Esophagus squamous epithelium (tissue), 5 donors: ENCODE data around the gene NRXN3. TPM values are rescaled to one million over a fixed set of nuclear protein-coding genes. Genes with fewer than 3 reads are reported as not detected.

Experiments used
- DNase-seq: peaks from one replicate; lab custom pipeline; 2025; lab: John Stamatoyannopoulos, UW
- H3K27ac ChIP-seq, 4 donors: fragments of 200-600 bp; sonication (generic); one replicate each; pipeline ENCODE4 v1.5.1; 2016 to 2019; ENCODE audit warnings: mild to moderate bottlenecking in 1 of 4
- H3K27me3 ChIP-seq, 4 donors: fragments of 200-600 bp; sonication (generic); 1 replicate in 3 of 4; 2 replicates in 1 of 4; pipeline versions ENCODE4 v1.5.1 to v1.6.0; 2017 to 2021; ENCODE audit warnings: antibody characterized with exemption in 1 of 4
- H3K36me3 ChIP-seq, 3 donors: fragments of 200-600 bp; sonication (generic); one replicate each; pipeline ENCODE4 v1.5.1; 2016 to 2019
- H3K4me1 ChIP-seq, 3 donors: fragments of 200-600 bp; sonication (generic); one replicate each; pipeline ENCODE4 v1.5.1; 2017 to 2019
- H3K4me3 ChIP-seq, 4 donors: fragments of 200-600 bp; sonication (generic); 1 replicate in 3 of 4; 2 replicates in 1 of 4; pipeline ENCODE4 v1.5.1; 2016 to 2019; ENCODE audit warnings: mild to moderate bottlenecking in 2 of 4, moderate library complexity in 1 of 4
- H3K9me3 ChIP-seq, 3 donors: fragments of 200-600 bp; sonication (generic); one replicate each; pipeline ENCODE4 v1.5.1; 2016 to 2019
- POLR2A ChIP-seq, 4 donors: fragments of 450-650 bp; IDR thresholded peaks; one replicate each; pipeline ENCODE4 v1.6.1; 2017; ENCODE audit warnings: antibody characterized with exemption in 4 of 4, mild to moderate bottlenecking in 4 of 4, moderate library complexity in 3 of 4
- WGBS, 2 donors: methylation state at CpG; one replicate each; pipeline ENCODE4 v1.1.5; 2018; 5-methylcytosine and 5-hydroxymethylcytosine counted together
- intact Hi-C: fragments of 100-400 bp; cut with DNase I; formaldehyde crosslinking; loops from one replicate; pipeline ENCODE4 v1.15.0; 2022
- total RNA-seq, 4 donors: library from RNA; depleted of rRNA; stranded (reverse); fragments of >200 nt; gene quantifications; one replicate each; pipeline ENCODE4 v1.1.0, GENCODE V29; 2016
- TF ChIP-seq, protein P1 (sequence below), 6 experiments: fragments of 450-650 bp in 4 of 6; fragments of 200-600 bp in 2 of 6; sonication (generic) in 2 of 6; IDR thresholded peaks; one replicate each; pipeline ENCODE4 v1.5.1; 2016 to 2019; ENCODE audit warnings: antibody characterized with exemption in 6 of 6, mild to moderate bottlenecking in 4 of 6, moderate library complexity in 4 of 6
- donor health status: DM: yes; HTN: yes; CAD: no.

NRXN3 gene
- total RNA-seq, 4 donors from 2014 or later, result 0.30 to 15.8 (median 1.5) TPM

GRCh38 chr14:78823035-78823434 is 652.9 kb downstream of the NRXN3 start:
- WGBS, 2 donors, result 68 to 76% methylated on average over 3 of the region's 3 CpGs

GRCh38 chr14:78823516-78823915 is 653.3 kb downstream of the NRXN3 start:
- Histone ChIP-seq H3K4me1 (no peaks in the 10 kb centered on the region), H3K27me3 (no peaks in the 10 kb centered on the region), H3K27ac (no peak overlapping the region), H3K9me3 (no peaks in the 10 kb centered on the region), H3K36me3 (no peaks in the 10 kb centered on the region), H3K4me3 (no peak overlapping the region)
- 53 to 73% methylated on average over 2 of the region's 2 CpGs for WGBS, 2 donors
- TF ChIP-seq, protein P1, sequence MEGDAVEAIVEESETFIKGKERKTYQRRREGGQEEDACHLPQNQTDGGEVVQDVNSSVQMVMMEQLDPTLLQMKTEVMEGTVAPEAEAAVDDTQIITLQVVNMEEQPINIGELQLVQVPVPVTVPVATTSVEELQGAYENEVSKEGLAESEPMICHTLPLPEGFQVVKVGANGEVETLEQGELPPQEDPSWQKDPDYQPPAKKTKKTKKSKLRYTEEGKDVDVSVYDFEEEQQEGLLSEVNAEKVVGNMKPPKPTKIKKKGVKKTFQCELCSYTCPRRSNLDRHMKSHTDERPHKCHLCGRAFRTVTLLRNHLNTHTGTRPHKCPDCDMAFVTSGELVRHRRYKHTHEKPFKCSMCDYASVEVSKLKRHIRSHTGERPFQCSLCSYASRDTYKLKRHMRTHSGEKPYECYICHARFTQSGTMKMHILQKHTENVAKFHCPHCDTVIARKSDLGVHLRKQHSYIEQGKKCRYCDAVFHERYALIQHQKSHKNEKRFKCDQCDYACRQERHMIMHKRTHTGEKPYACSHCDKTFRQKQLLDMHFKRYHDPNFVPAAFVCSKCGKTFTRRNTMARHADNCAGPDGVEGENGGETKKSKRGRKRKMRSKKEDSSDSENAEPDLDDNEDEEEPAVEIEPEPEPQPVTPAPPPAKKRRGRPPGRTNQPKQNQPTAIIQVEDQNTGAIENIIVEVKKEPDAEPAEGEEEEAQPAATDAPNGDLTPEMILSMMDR (IDR thresholded peaks at IDR 0.05), result no peak
- TF ChIP-seq POLR2A (IDR thresholded peaks at IDR 0.05), result no peak
- intact Hi-C loops, result no loop called here
- no peak for DNase-seq

More at GRCh38 chr14:78823035-78823434, 652.9 kb downstream of the NRXN3 start:
- no peaks in the 10 kb centered on the region for H3K9me3 ChIP-seq
- no peaks in the 10 kb centered on the region for H3K4me1 ChIP-seq
- no peak for DNase-seq
- TF ChIP-seq, protein P1 (IDR thresholded peaks at IDR 0.05), result no peak
- no peak for TF ChIP-seq POLR2A (IDR thresholded peaks at IDR 0.05)
- H3K27me3 ChIP-seq, result no peaks in the 10 kb centered on the region
- H3K4me3 ChIP-seq, result no peak overlapping the region
- no peak overlapping the region for H3K27ac ChIP-seq
- intact Hi-C loops, result no loop called here
- no peaks in the 10 kb centered on the region for H3K36me3 ChIP-seq

DNA sequence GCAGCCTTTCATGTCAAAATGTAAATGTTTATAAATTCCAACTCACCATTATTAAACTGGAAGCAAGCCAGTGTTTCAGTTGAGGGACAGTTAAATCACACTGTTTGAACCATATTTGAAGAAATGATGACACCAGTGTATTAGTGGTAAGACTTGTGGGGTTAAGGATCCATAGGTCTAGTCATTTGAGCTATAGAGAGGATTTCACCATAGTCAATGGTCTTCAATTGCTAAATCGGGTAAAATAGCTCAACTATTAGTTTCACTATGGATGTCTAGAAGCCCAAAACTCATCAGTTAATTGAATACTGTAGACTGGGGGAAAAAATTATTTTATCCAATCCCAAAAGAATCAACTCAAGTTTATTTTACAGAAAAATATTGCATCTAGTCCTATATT is 659.1 kb downstream of the NRXN3 start:
- no peak for TF ChIP-seq POLR2A (IDR thresholded peaks at IDR 0.05)
- TF ChIP-seq, protein P1 (IDR thresholded peaks at IDR 0.05), result no peak
- no peak for DNase-seq
- intact Hi-C loops, result no loop called here
- no peaks in the 10 kb centered on the region for H3K4me1 ChIP-seq
- 81 to 88% methylated on average over 1 of the region's 1 CpG for WGBS, 2 donors
- no peaks in the 10 kb centered on the region for H3K36me3 ChIP-seq
- H3K4me3 ChIP-seq, result no peak overlapping the region
- H3K27ac ChIP-seq, result no peak overlapping the region
- H3K27me3 ChIP-seq, result no peaks in the 10 kb centered on the region
- no peaks in the 10 kb centered on the region for H3K9me3 ChIP-seq

- WGBS, 2 donors, result 52 to 54% methylated on average over 6 to 12 of the region's 12 CpGs
- TF ChIP-seq, protein P1 (IDR thresholded peaks at IDR 0.05), result no peak
- no peak for TF ChIP-seq POLR2A (IDR thresholded peaks at IDR 0.05)
- no peaks in the 10 kb centered on the region for H3K36me3 ChIP-seq
- H3K27me3 ChIP-seq, result no peaks in the 10 kb centered on the region
- no peaks in the 10 kb centered on the region for H3K4me1 ChIP-seq
- no peaks in the 10 kb centered on the region for H3K9me3 ChIP-seq
- intact Hi-C loops, result no loop called here
- H3K27ac ChIP-seq, result no peak overlapping the region
- no peak overlapping the region for H3K4me3 ChIP-seq
- no peak for DNase-seq
Measured at GRCh38 chr14:78834766-78835451, 664.7 kb downstream of the NRXN3 start.

GRCh38 chr14:78835909-78836308 is 665.7 kb downstream of the NRXN3 start:
- H3K4me1 ChIP-seq, result no peaks in the 10 kb centered on the region
- no peak for DNase-seq
- TF ChIP-seq POLR2A (IDR thresholded peaks at IDR 0.05), result no peak
- WGBS, 2 donors, result 78 to 93% methylated on average over 1 of the region's 1 CpG
- no peaks in the 10 kb centered on the region for H3K27me3 ChIP-seq
- H3K36me3 ChIP-seq, result no peaks in the 10 kb centered on the region
- H3K9me3 ChIP-seq, result no peaks in the 10 kb centered on the region
- H3K4me3 ChIP-seq, result no peak overlapping the region
- intact Hi-C loops, result no loop called here
- no peak overlapping the region for H3K27ac ChIP-seq
